GM12864 (cell line): ENCODE data around the gene CGB8.

Source experiments
- DNase-seq: peaks from one replicate; pipeline ENCODE4 v3.0.0-alpha.2; 2011; ENCODE audit warnings: low read depth
- H3K4me3 ChIP-seq: 2 replicates; pipeline ENCODE4 v1.5.1; 2011; ENCODE audit warnings: mild to moderate bottlenecking, low read depth, low read length, control low read depth
- CTCF ChIP-seq: IDR thresholded peaks from 2 replicates; pipeline ENCODE4 v1.5.1; 2011; ENCODE audit warnings: low read depth, mild to moderate bottlenecking, moderate library complexity, low read length, control low read depth, inconsistent platforms; ENCODE audit errors: missing control alignments

The CGB8 gene

GRCh38 chr19:48999481-49000325 lies 49.2 kb downstream of the CGB8 start:
- DNase-seq = no peak
- TF ChIP-seq CTCF = peak; percentile 91
- H3K4me3 ChIP-seq = no peak overlapping the region

- TF ChIP-seq CTCF = peak; percentile 64
- no peak overlapping the region for H3K4me3 ChIP-seq
- DNase-seq = no peak
Observed at GRCh38 chr19:48997972-48998371, 50.9 kb downstream of the CGB8 start.
